PC-3 (cell line): Measurements from ENCODE around the gene APBA2.

ENCODE experiments used
- EZH2 ChIP-seq: fragments of 300-600 bp; sonication (generic); IDR thresholded peaks from one replicate; pipeline ENCODE4 v1.6.1; 2017; ENCODE audit warnings: antibody characterized with exemption, mild to moderate bottlenecking, low read length; ENCODE audit not compliant: unreplicated experiment
- EZH2phosphoT487 ChIP-seq: fragments of 300-600 bp; sonication (generic); IDR thresholded peaks from 2 replicates; pipeline ENCODE4 v1.6.1; 2018; ENCODE audit warnings: mild to moderate bottlenecking, antibody characterized with exemption, low read length, borderline replicate concordance
- TF ChIP-seq, protein P1 (sequence below): fragments of 300-600 bp; sonication (generic); conservative IDR thresholded peaks from 2 replicates; pipeline ENCODE4 v1.5.1; 2017; ENCODE audit warnings: antibody characterized with exemption, low read depth, mild to moderate bottlenecking, low read length

DNA sequence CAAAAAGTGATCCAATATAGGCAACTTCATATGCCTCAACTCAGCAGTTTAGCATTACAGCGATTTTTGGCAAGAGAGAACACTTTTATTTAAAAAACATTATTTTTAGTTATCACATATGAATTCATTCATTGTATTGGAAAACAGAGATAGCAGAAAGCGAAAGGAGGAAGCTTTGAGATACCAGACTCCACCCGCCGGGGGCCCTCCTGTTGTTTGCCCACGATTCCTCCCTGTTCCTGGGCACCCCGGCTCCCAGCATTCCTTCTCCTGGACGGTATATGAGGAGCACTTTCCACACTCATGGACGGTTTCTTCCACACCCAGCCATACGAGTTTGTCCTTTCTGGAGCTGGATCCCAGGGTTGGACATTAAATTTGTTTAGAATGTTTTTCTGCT lies 18.2 kb downstream of the APBA2 start:
- TF ChIP-seq EZH2 (no peak), EZH2phosphoT487 (no peak)
- TF ChIP-seq, protein P1, sequence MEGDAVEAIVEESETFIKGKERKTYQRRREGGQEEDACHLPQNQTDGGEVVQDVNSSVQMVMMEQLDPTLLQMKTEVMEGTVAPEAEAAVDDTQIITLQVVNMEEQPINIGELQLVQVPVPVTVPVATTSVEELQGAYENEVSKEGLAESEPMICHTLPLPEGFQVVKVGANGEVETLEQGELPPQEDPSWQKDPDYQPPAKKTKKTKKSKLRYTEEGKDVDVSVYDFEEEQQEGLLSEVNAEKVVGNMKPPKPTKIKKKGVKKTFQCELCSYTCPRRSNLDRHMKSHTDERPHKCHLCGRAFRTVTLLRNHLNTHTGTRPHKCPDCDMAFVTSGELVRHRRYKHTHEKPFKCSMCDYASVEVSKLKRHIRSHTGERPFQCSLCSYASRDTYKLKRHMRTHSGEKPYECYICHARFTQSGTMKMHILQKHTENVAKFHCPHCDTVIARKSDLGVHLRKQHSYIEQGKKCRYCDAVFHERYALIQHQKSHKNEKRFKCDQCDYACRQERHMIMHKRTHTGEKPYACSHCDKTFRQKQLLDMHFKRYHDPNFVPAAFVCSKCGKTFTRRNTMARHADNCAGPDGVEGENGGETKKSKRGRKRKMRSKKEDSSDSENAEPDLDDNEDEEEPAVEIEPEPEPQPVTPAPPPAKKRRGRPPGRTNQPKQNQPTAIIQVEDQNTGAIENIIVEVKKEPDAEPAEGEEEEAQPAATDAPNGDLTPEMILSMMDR = no peak
